DMS114 treated with DMSO at 0.1 percent for 48 hours (cell line): Measurements from ENCODE around the gene CDRT4.

Source experiments
- DNase-seq: peaks from one replicate; lab custom pipeline; 2025; ENCODE audit not compliant: unreplicated experiment; lab: John Stamatoyannopoulos, UW

The CDRT4 gene

DNA sequence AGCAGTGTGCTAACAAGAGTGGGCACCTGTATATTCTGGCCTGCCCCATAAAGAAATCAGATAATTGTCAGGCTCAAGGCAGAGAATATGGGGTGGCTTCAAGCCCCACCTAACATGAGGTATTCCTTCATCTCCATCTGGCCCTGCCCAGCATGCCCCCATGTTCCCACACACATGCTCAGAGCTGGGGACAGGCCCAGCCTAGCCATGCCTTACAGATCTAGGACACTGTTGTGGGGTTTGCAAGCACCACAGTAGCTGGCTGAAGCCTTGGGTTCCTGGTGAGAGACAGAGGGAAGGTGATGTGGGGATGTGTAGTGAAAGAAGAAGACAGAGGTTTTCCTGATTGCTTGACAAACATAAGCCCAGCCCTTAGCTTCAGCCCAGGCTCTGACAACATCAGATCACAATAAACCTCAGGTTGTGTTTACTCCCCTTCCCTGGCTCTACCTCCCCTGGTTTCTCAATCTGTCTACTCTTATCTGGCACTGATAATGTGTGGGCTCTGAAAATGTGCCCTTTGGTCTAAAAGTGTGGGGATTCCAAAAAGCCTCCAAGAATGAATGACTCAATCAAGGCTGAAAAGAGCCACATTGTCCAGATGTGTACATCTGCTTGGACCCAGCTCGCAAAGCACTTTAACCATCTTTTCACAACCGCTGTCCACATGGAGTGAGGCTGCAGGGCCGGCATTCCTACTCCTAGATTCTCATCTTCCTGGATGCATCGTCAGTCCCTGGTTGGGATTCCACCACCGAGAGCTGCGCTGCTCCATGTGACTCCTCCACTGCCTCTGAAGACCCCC, 34.4 kb downstream of the CDRT4 start:
- DNase-seq, result no peak

GRCh38 chr17:15431766-15432165, 35.7 kb downstream of the CDRT4 start:
- DNase-seq, result no peak

GRCh38 chr17:15431196-15431595, 36.2 kb downstream of the CDRT4 start:
- DNase-seq, result no peak

DNA sequence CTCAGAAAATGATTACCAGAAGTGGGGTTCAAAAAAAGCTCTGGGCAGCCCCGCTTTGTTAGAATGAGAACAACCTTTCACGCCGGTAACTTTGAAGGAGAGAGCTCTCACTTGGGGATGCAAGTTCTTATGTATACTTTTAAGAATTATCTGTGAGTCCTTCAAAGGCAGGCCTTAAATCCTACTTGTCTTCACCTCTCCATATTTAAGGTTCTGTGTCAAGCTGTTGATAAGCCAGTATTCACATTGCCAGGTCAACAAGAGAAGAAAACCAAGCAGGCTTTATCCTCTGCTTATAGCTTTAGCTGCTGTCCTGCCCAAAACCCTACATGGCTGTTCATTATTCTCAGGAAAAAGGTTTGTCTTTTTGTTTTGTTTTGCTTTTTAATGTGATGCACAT, 42.9 kb downstream of the CDRT4 start:
- no peak for DNase-seq

DNA sequence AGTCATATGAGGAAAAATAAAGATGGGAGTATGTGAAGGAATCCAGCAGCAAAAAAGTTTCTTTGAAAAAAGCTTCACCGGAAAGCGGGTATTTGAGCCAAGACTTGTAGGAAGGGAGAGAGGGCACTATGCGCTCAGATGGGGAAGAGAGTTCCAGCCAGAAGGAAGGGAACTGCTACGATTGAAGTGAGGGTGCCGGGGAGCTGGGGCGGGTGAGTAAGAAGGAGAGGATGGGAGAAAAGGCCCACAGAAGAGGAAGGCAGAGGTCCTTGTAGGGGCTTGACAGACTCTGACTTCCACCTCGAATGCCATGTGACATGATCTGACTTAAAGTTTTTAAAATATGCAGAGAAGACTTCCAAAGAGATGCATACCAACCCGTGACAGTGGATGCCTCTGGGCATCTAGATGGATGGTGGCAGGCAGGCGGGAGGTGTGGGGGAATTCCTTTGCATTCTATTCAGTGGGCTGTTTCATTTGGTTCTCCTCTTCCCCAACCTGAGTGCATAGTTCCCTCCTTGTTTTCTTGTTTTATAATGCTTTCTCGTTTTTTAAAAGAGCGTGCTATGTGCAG, 44.9 kb downstream of the CDRT4 start:
- no peak for DNase-seq

DNA sequence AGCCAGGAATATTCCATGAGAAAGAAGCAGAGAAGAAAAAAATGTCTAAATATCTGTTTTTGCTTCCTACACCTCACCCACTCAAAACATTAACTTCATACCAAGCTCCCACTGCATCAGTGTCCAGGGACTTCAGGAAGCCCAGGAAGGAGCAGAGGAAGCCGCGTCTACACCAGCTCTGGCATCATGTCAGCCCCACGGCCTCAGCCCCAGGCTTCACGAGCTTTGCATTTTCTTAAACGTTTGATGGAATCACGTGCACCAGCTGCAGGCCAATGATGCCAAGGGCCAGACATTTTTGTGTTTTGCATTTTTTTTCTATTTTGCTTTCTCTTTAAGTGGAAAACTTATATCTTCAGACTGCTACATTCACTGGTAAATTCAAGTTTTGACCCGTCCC, 48.6 kb downstream of the CDRT4 start:
- DNase-seq, result no peak

DNA sequence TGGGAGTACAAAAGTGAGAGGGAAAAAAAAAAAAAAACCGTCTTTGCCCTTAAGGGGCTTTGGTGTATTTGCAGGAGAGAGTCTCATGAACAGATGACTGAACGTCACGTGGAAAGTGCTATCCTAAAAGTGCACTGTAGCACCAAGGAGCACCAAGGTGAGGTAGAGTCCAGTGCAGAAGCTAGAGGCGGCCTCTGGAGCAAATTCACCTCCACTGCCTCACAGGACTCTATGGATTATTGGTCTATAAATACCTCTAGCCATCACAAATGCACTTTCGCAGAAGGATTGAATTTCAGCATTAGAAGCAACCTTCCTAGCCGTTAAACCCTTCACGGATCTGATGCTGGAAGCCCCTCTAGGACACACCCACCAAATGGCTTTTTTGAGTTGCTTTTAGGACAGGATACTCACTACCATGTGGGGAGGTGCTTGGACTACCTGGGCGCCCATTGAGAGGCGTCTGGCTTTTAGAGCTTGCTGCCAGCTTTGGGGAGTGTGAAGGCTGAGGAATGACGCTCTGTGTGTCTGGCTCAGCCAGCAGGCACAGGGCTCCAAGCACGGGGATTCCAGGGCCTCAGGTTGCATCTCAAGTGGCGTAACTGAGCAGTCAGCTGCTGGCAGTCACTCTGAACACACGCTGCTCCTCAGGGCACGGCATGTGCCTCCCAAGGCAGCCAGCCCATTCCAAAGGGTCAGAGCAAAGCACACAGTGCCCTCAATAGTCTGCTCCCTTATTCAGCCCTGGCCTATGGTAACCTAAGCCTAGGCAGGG, 52.7 kb downstream of the CDRT4 start:
- no peak for DNase-seq

- DNase-seq, result no peak
Observed at GRCh38 chr17:15413101-15413771, 54.2 kb downstream of the CDRT4 start.

DNA sequence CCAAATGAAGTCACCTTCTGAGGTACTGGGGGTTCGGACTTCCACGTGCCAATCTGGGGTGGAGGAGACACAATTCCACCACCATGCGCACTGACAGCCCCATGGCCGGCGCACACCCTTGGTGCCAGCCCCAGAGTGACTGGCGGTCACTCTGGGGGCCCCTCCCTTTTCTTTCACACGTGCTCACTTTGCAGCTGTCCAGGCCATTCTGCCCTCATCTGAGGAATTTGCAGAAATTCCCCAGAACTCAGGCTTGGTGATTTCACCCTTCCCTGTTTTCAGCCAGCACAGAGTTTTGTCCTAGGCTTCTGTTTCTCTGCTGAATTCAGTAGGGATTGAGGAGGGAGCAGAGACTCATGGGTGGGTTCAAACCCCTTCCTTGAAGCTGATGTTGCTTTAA, 54.8 kb downstream of the CDRT4 start:
- DNase-seq, result no peak

DNA sequence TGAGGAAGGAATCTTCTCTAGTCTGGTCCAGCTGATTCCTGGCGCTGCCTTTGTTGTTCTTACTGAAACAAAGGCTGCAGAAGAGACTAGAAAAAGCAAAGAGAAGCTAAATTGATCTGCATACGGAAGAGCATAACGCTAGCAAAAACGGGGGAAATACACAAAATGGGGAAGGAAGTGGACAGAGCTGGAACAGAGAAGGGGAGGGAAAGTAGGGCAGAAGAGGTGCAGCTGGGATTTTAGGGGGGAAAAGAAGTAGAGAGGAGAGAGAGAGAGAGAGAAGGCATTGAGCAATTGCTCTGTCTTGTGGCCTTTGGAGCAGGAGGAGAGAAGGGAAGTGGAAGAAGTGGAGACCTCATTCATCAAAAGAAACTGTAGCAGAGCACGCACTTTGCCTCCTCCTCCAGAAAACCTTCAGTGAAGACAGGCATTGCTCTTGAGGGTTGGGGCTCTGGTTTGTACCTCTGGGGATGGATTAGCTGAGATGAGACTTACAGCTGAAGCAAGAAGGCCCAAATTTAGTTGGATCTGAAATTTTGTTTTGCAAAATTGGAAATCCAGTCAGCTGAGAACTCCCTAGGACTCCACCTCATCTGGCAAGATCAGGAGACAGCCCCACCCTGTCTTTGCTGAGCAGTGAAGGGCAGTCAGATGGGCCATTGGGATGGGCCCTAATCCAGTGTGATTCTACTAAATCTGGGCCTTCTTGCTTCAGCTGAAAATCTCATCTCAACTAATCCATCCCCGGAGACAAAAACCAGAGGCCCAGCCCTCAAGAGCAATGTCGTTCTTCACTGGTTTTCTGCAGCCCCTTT, 55.8 kb downstream of the CDRT4 start:
- DNase-seq, result no peak

GRCh38 chr17:15409721-15410250, 57.6 kb downstream of the CDRT4 start:
- no peak for DNase-seq

DNA sequence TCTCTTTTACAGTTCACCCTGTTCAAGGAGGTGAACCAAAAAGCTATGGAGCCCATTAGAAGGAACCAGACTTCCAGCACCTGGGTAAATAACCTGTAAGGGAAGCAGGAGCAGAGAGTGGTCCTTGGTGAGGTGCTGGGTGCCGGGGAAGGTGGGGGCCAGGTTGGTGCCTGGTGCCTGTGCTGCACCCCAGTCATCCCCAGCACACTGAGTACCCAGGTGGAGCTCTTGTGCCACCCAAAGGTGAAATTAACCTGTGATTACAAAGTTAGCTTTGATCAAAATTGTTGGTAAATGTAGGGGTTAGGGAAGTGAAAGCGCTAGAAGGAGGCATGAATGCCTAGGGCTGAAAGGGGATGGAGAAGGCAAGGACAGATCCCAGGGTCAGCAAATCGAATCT, 58.6 kb downstream of the CDRT4 start:
- no peak for DNase-seq

- no peak for DNase-seq
Observed at GRCh38 chr17:15406081-15406480, 61.3 kb downstream of the CDRT4 start.

- DNase-seq, result no peak
Observed at GRCh38 chr17:15405058-15405415, 62.4 kb downstream of the CDRT4 start.

GRCh38 chr17:15404106-15405057, 63.0 kb downstream of the CDRT4 start:
- no peak for DNase-seq

DNA sequence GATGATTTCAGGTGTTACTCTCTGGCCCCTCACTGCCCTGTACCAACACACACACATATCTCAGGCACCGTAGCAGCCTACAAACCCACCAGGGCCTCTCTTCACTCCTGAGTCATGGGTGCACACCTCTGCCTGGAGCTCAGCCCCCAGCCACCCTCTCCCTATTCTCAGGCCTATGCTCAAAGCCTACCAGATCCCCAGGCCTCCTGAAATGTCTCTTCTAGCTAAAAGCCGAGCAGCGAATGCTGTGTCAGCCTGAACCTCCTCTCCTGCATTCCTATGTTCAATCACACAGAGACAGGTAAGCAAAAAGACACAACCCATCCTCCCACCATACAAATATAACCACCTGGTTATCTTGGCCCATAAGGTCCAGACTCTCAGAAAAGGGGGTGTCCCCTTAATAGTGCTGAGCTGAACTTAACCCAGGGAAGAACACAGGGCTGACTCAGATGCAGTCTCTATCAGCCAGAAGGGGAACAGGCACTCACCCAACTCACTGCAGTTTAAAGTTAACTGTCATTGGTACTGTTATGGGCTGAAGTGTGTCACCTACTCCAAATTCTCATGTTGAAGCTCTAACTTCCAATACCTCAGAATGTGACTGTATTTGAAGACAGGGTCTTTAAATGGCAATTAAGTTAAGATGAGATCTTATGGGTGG, 64.0 kb downstream of the CDRT4 start:
- DNase-seq, result no peak

- no peak for DNase-seq
Observed at GRCh38 chr17:15399443-15399842, 68.0 kb downstream of the CDRT4 start.

- DNase-seq, result no peak
Observed at GRCh38 chr17:15398736-15399331, 68.6 kb downstream of the CDRT4 start.
